EL (cell line): Measurements from ENCODE around the gene SH3D19.
A peak's percentile ranks its signal among the peaks of the same experiment; 100 is the strongest.
"Not testable (repeated sequence)": the region's sequence is repeated elsewhere in the genome, so short reads cannot be mapped to it uniquely, and the experiment has no call there.

Source experiments
- DNase-seq: peaks from one replicate; pipeline ENCODE4 v3.0.0-alpha.2; 2016

The SH3D19 gene

GRCh38 chr4:151143811-151144210 lies 181.6 kb downstream of the SH3D19 start:
- DNase-seq, result no peak

GRCh38 chr4:151143162-151143561 lies 182.2 kb downstream of the SH3D19 start:
- no peak for DNase-seq

- DNase-seq, result no peak
These were observed 182.6 kb downstream of the SH3D19 start for GRCh38 chr4:151142758-151143157.

GRCh38 chr4:151139814-151140213 lies 185.6 kb downstream of the SH3D19 start:
- no peak for DNase-seq

GRCh38 chr4:151136048-151136447 lies 189.4 kb downstream of the SH3D19 start:
- DNase-seq, result not testable (repeated sequence)

GRCh38 chr4:151133311-151133710 lies 192.1 kb downstream of the SH3D19 start:
- no peak for DNase-seq

GRCh38 chr4:151129796-151130195 lies 195.6 kb downstream of the SH3D19 start:
- peak; percentile 26 for DNase-seq

GRCh38 chr4:151117371-151117962 lies 207.9 kb downstream of the SH3D19 start:
- DNase-seq, result peak; percentile 62

- DNase-seq, result peak; percentile 41
These were observed 210.4 kb downstream of the SH3D19 start for GRCh38 chr4:151114986-151115385.

GRCh38 chr4:151114338-151114737 lies 211.1 kb downstream of the SH3D19 start:
- DNase-seq, result no peak

- no peak for DNase-seq
These were observed 215.2 kb downstream of the SH3D19 start for GRCh38 chr4:151110236-151110635.

GRCh38 chr4:151107063-151107462 lies 218.3 kb downstream of the SH3D19 start:
- no peak for DNase-seq

- DNase-seq, result no peak
These were observed 219.9 kb downstream of the SH3D19 start for GRCh38 chr4:151105454-151106032.

GRCh38 chr4:151104621-151105020 lies 220.8 kb downstream of the SH3D19 start:
- DNase-seq, result no peak

- no peak for DNase-seq
These were observed 221.6 kb downstream of the SH3D19 start for GRCh38 chr4:151103758-151104157.

GRCh38 chr4:151100531-151100930 lies 224.9 kb downstream of the SH3D19 start:
- DNase-seq, result no peak

- peak; percentile 28 for DNase-seq
These were observed 225.4 kb downstream of the SH3D19 start for GRCh38 chr4:151099976-151100417.

GRCh38 chr4:151099229-151099975 lies 226.0 kb downstream of the SH3D19 start, which contains the start of gene RPS3A:
TSS of gene RPS3A (plus strand) at chr4:151099628. CDS start at chr4:151099653, 25 bp downstream.
- DNase-seq, result peak; percentile 94

- no peak for DNase-seq
These were observed 226.5 kb downstream of the SH3D19 start for GRCh38 chr4:151098979-151099228.

GRCh38 chr4:151097759-151098158 lies 227.6 kb downstream of the SH3D19 start:
- DNase-seq, result no peak

- DNase-seq, result no peak
These were observed 230.3 kb downstream of the SH3D19 start for GRCh38 chr4:151095142-151095541.

- no peak for DNase-seq
These were observed 231.1 kb downstream of the SH3D19 start for GRCh38 chr4:151094290-151094751.

GRCh38 chr4:151093203-151093602 lies 232.2 kb downstream of the SH3D19 start:
- DNase-seq, result no peak

- DNase-seq, result no peak
These were observed 232.9 kb downstream of the SH3D19 start for GRCh38 chr4:151092488-151092887.
